ENCODE results near the gene C16orf92.
"Not testable (repeated sequence)": the region's sequence is repeated elsewhere in the genome, so short reads cannot be mapped to it uniquely, and the experiment has no call there.

C16orf92 gene

GRCh38 chr16:30004424-30004776 lies 18.6 kb upstream of the C16orf92 start:
- no peak for DNase-seq (ENCODE audit: low read depth in 2 of 3, low spot score in 2 of 3)

- no peak for DNase-seq (ENCODE audit: low read depth in 2 of 3, low spot score in 2 of 3)
Measured at GRCh38 chr16:30004811-30005242, 18.2 kb upstream of the C16orf92 start.

GRCh38 chr16:30005341-30006094 lies 17.5 kb upstream of the C16orf92 start:
- no peak for DNase-seq (ENCODE audit: low read depth in 2 of 3, low spot score in 2 of 3)

- DNase-seq (ENCODE audit: low read depth in 2 of 3, low spot score in 2 of 3) = no peak
Measured at GRCh38 chr16:30006095-30006473, 16.9 kb upstream of the C16orf92 start.

- no peak for DNase-seq (ENCODE audit: low read depth in 2 of 3, low spot score in 2 of 3)
Measured at GRCh38 chr16:30006659-30007377, 16.2 kb upstream of the C16orf92 start.

- DNase-seq (ENCODE audit: low read depth in 2 of 3, low spot score in 2 of 3) = no peak
Measured at GRCh38 chr16:30007378-30007895, 15.6 kb upstream of the C16orf92 start.

GRCh38 chr16:30009085-30009862 lies 13.7 kb upstream of the C16orf92 start:
- DNase-seq (ENCODE audit: low read depth in 2 of 3, low spot score in 2 of 3) = no peak

GRCh38 chr16:30009990-30010843 lies 12.8 kb upstream of the C16orf92 start:
- DNase-seq (ENCODE audit: low read depth in 2 of 3, low spot score in 2 of 3) = no peak

GRCh38 chr16:30010844-30011713 lies 11.9 kb upstream of the C16orf92 start, which contains the start of gene DOC2A:
Gene DOC2A, minus strand, starts transcription at chr16:30011027. Its CDS starts 805 bp downstream, at chr16:30010222.
- no peak for DNase-seq (ENCODE audit: low read depth in 2 of 3, low spot score in 2 of 3)

- no peak for DNase-seq (ENCODE audit: low read depth in 2 of 3, low spot score in 2 of 3)
Measured at GRCh38 chr16:30011714-30012504, 11.1 kb upstream of the C16orf92 start.

- DNase-seq (ENCODE audit: low read depth in 2 of 3, low spot score in 2 of 3) = not testable (repeated sequence)
Measured at GRCh38 chr16:30012598-30012997, 10.4 kb upstream of the C16orf92 start.

GRCh38 chr16:30015450-30015849 lies 7.5 kb upstream of the C16orf92 start:
- DNase-seq (ENCODE audit: low read depth in 2 of 3, low spot score in 2 of 3) = not testable (repeated sequence)

GRCh38 chr16:30016555-30017276 lies 6.3 kb upstream of the C16orf92 start:
- DNase-seq (ENCODE audit: low read depth in 2 of 3, low spot score in 2 of 3) = no peak

GRCh38 chr16:30017277-30017656 lies 5.7 kb upstream of the C16orf92 start:
- DNase-seq (ENCODE audit: low read depth in 2 of 3, low spot score in 2 of 3) = no peak

GRCh38 chr16:30017937-30018336 lies 5.1 kb upstream of the C16orf92 start:
- not testable (repeated sequence) for DNase-seq (ENCODE audit: low read depth in 2 of 3, low spot score in 2 of 3)

- DNase-seq (ENCODE audit: low read depth in 2 of 3, low spot score in 2 of 3) = no peak
Measured at GRCh38 chr16:30018731-30019158, 4.3 kb upstream of the C16orf92 start.

- no peak for DNase-seq (ENCODE audit: low read depth in 2 of 3, low spot score in 2 of 3)
Measured at GRCh38 chr16:30023586-30023985, 588 bp downstream of the C16orf92 start.

GRCh38 chr16:30024451-30024850 lies 1.5 kb downstream of the C16orf92 start:
- no peak for DNase-seq (ENCODE audit: low read depth in 2 of 3, low spot score in 2 of 3)
